WTC11 (cell line): Measurements from ENCODE around the gene TNIK.

ENCODE experiments used
- AFF4 ChIP-seq: sonication (generic); formaldehyde crosslinking; IDR thresholded peaks from 2 replicates; pipeline ENCODE4 v1.8.1; 2023; ENCODE audit warnings: mild to moderate bottlenecking, missing genetic modification reagents, borderline replicate concordance
- ATF3 ChIP-seq: sonication (generic); formaldehyde crosslinking; conservative IDR thresholded peaks from 2 replicates; pipeline ENCODE4 v1.8.1; 2022; ENCODE audit warnings: mild to moderate bottlenecking, missing genetic modification reagents
- CTCF ChIP-seq: fragments of 200-600 bp; IDR thresholded peaks from 2 replicates; pipeline ENCODE4 v1.8.0; 2022; ENCODE audit warnings: antibody characterized with exemption
- FOXJ3 ChIP-seq: sonication (generic); formaldehyde crosslinking; IDR thresholded peaks from 2 replicates; pipeline ENCODE4 v1.9.0; 2021; ENCODE audit warnings: missing genetic modification reagents, mild to moderate bottlenecking, borderline replicate concordance
- FOXP4 ChIP-seq: sonication (generic); formaldehyde crosslinking; IDR thresholded peaks from 2 replicates; pipeline ENCODE4 v1.8.0; 2022; ENCODE audit warnings: mild to moderate bottlenecking, missing genetic modification reagents
- NFYB ChIP-seq: sonication (generic); formaldehyde crosslinking; conservative IDR thresholded peaks from 2 replicates; pipeline ENCODE4 v1.8.0; 2022; ENCODE audit warnings: low read depth, missing genetic modification reagents
- NR2C2 ChIP-seq: sonication (generic); formaldehyde crosslinking; IDR thresholded peaks from 2 replicates; pipeline ENCODE4 v1.8.0; 2022; ENCODE audit warnings: mild to moderate bottlenecking, missing genetic modification reagents
- RELA ChIP-seq: sonication (generic); formaldehyde crosslinking; IDR thresholded peaks from 2 replicates; pipeline ENCODE4 v1.8.1; 2022; ENCODE audit warnings: missing genetic modification reagents, mild to moderate bottlenecking, borderline replicate concordance
- SOX15 ChIP-seq: fragments of 250-450 bp; sonication (Bioruptor Pico); IDR thresholded peaks from 2 replicates; pipeline ENCODE4 v1.9.0; 2021; ENCODE audit warnings: mild to moderate bottlenecking
- SP1 ChIP-seq: sonication (generic); formaldehyde crosslinking; conservative IDR thresholded peaks from 2 replicates; pipeline ENCODE4 v1.8.1; 2022; ENCODE audit warnings: missing genetic modification reagents
- TEAD4 ChIP-seq: sonication (generic); formaldehyde crosslinking; IDR thresholded peaks from 2 replicates; pipeline ENCODE4 v1.8.0; 2022; ENCODE audit warnings: mild to moderate bottlenecking, missing genetic modification reagents
- ZBTB43 ChIP-seq: sonication (generic); formaldehyde crosslinking; IDR thresholded peaks from 2 replicates; pipeline ENCODE4 v1.8.1; 2023; ENCODE audit warnings: mild to moderate bottlenecking, missing genetic modification reagents
- ZSCAN18 ChIP-seq: fragments of 250-450 bp; sonication (Bioruptor Pico); IDR thresholded peaks from 2 replicates; pipeline ENCODE4 v2.1.2; 2022; ENCODE audit warnings: mild to moderate bottlenecking, moderate library complexity

GRCh38 chr3:171391432-171391831, 68.8 kb downstream of the TNIK start:
- TF ChIP-seq SP1 (CRISPR knock-in tag) (no peak), ATF3 (CRISPR knock-in tag) (no peak), CTCF (no peak), ZBTB43 (CRISPR knock-in tag) (no peak), NR2C2 (no peak), NFYB (CRISPR knock-in tag) (no peak), RELA (CRISPR knock-in tag) (no peak), SOX15 (CRISPR knock-in tag) (no peak), ZSCAN18 (CRISPR knock-in tag) (no peak), TEAD4 (CRISPR knock-in tag) (no peak), AFF4 (CRISPR knock-in tag) (no peak), FOXP4 (CRISPR knock-in tag) (no peak), FOXJ3 (CRISPR knock-in tag) (no peak)
